K562 (cell line): ENCODE measurements around the gene DKK3. TPM values are rescaled to one million over a fixed set of nuclear protein-coding genes. Genes with fewer than 3 reads are reported as not detected.

Experiments used
- ATAC-seq: fragments of 200-7000 bp; cut with Tn5 transposase; 3 replicates; pipeline ENCODE4 v1.9.1; 2020; ENCODE audit warnings: moderate library complexity
- BruUV-seq: library from RNA; stranded (reverse); fragments of 400-500 nt; replicated peaks from 2 replicates; lab custom pipeline; 2021; lab: Mats Ljungman, UMichigan
- CTCF ChIA-PET: fragments of 300-600 bp; formaldehyde crosslinking; extraction: SDS; loops from one replicate; lab custom pipeline; 2021; ENCODE audit warnings: low intra/inter-chr PET ratio; lab: Yijun Ruan, JAX
- POLR2A ChIA-PET: fragments of 300-600, 350-650 bp; sonication (Branson Sonifier 250); formaldehyde crosslinking; extraction: SDS; loops from one replicate; lab custom pipeline; 2021; ENCODE audit warnings: antibody characterized with exemption, inconsistent platforms; lab: Yijun Ruan, JAX
- DNase-seq, 4 experiments: peaks; one replicate each; pipeline versions ENCODE4 v3.0.0 to v3.0.0-alpha.2; 2011 to 2018; ENCODE audit warnings: low spot score in 3 of 4, mixed read lengths in 3 of 4; ENCODE audit errors: extremely low read depth in 1 of 4
- FAIRE-seq: peaks from 2 replicates; lab custom pipeline; 2011; peaks lifted over from hg19 to GRCh38; lab: Jason Lieb, UNC
- H2AFZ ChIP-seq: 2 replicates; pipeline ENCODE4 v1.6.0; 2011; ENCODE audit warnings: low read depth, low read length, control low read depth, inconsistent platforms
- H3K27ac ChIP-seq: fragments of 200-600 bp; 3 replicates; pipeline ENCODE4 v1.8.0; 2011; ENCODE audit warnings: low read depth, mild to moderate bottlenecking, control low read depth, inconsistent platforms, low read length, moderate library complexity, mixed read lengths; ENCODE audit errors: extremely low read depth
- H3K27me3 ChIP-seq, 2 experiments: fragments of 300-600 bp in 1 of 2; 2 replicates in 1 of 2; 3 replicates in 1 of 2; pipeline versions ENCODE4 v1.6.0 to v1.8.0; 2011; ENCODE audit warnings: inconsistent platforms in 2 of 2, low read length in 2 of 2, mild to moderate bottlenecking in 1 of 2, mixed read lengths in 1 of 2, moderate library complexity in 1 of 2; ENCODE audit not compliant: control insufficient read depth in 2 of 2, insufficient read depth in 2 of 2
- H3K36me3 ChIP-seq: fragments of 300-600 bp; 3 replicates; pipeline ENCODE4 v1.8.0; 2011; ENCODE audit warnings: mild to moderate bottlenecking, low read length, inconsistent platforms; ENCODE audit not compliant: control insufficient read depth, insufficient read depth
- H3K4me1 ChIP-seq, 2 experiments: fragments of 200-600 bp in 1 of 2; replicated peaks in 1 of 2; 2 replicates in 1 of 2; 3 replicates in 1 of 2; pipeline versions ENCODE4 v1.5.1 to v1.8.0; 2011; ENCODE audit warnings: inconsistent platforms in 2 of 2, low read length in 2 of 2, mild to moderate bottlenecking in 1 of 2, mixed read lengths in 1 of 2, moderate library complexity in 1 of 2; ENCODE audit not compliant: control insufficient read depth in 2 of 2, insufficient read depth in 2 of 2
- H3K4me2 ChIP-seq: 2 replicates; pipeline ENCODE4 v1.6.1; 2011; ENCODE audit warnings: low read length, control low read depth, inconsistent platforms, mixed read lengths; ENCODE audit not compliant: insufficient read depth
- H3K4me3 ChIP-seq: fragments of 200-600 bp; sonication (generic), shearing (Covaris generic); 2 replicates; pipeline ENCODE4 v1.5.1; 2016; ENCODE audit warnings: control low read depth, inconsistent platforms
- H3K79me2 ChIP-seq: fragments of 200-600 bp; 3 replicates; pipeline ENCODE4 v1.8.0; 2011; ENCODE audit warnings: low read length, inconsistent platforms; ENCODE audit not compliant: control insufficient read depth, insufficient read depth
- H3K9ac ChIP-seq, 2 experiments: 2 replicates each; pipeline versions ENCODE4 v1.6.0 to v1.6.1; 2011; ENCODE audit warnings: low read depth in 2 of 2, low read length in 2 of 2, control low read depth in 1 of 2, inconsistent platforms in 1 of 2, mild to moderate bottlenecking in 1 of 2, mixed read lengths in 1 of 2; ENCODE audit not compliant: insufficient read depth in 1 of 2
- H3K9me1 ChIP-seq: one replicate; pipeline ENCODE4 v1.6.0; 2011; ENCODE audit warnings: inconsistent platforms, mild to moderate bottlenecking, low read length, moderate library complexity; ENCODE audit not compliant: control insufficient read depth, insufficient read depth
- H3K9me3 ChIP-seq: replicated peaks from 2 replicates; pipeline ENCODE4 v1.5.1; 2011; ENCODE audit warnings: low read depth, low read length, inconsistent platforms; ENCODE audit not compliant: control insufficient read depth, insufficient read depth
- H4K20me1 ChIP-seq: replicated peaks from 2 replicates; pipeline ENCODE4 v1.6.1; 2011; ENCODE audit warnings: low read length, inconsistent platforms, mixed read lengths; ENCODE audit not compliant: control insufficient read depth, insufficient read depth
- ETV5 ChIP-seq: sonication (generic); formaldehyde crosslinking; IDR thresholded peaks from 2 replicates; pipeline ENCODE4 v1.4.0; 2020; ENCODE audit warnings: low read depth, mild to moderate bottlenecking, missing genetic modification reagents
- FOXO4 ChIP-seq: fragments of 450-650 bp; formaldehyde crosslinking; IDR thresholded peaks from 2 replicates; pipeline ENCODE4 v1.4.0; 2020; ENCODE audit warnings: mild to moderate bottlenecking, moderate library complexity
- HNRNPL ChIP-seq: fragments of 200-400 bp; formaldehyde crosslinking; IDR thresholded peaks from 2 replicates; pipeline ENCODE4 v1.6.1; 2017; ENCODE audit warnings: low read depth, mild to moderate bottlenecking, low read length
- SRSF3 ChIP-seq: fragments of 200-400 bp; formaldehyde crosslinking; IDR thresholded peaks from 2 replicates; pipeline ENCODE4 v1.6.1; 2016; ENCODE audit warnings: mild to moderate bottlenecking, low read length, moderate library complexity; ENCODE audit not compliant: insufficient read depth
- THRB ChIP-seq: fragments of 450-650 bp; formaldehyde crosslinking; conservative IDR thresholded peaks from 2 replicates; pipeline ENCODE4 v1.4.0; 2022; ENCODE audit warnings: mild to moderate bottlenecking, missing genetic modification characterization
- ZBTB43 ChIP-seq: sonication (generic); formaldehyde crosslinking; IDR thresholded peaks from 2 replicates; pipeline ENCODE4 v1.8.0; 2023; ENCODE audit warnings: mild to moderate bottlenecking, missing genetic modification reagents
- ZNF253 ChIP-seq: fragments of 250-450 bp; sonication (Bioruptor Pico); conservative IDR thresholded peaks from 2 replicates; pipeline ENCODE4 v1.6.1; 2021; ENCODE audit warnings: mild to moderate bottlenecking
- ZNF384 ChIP-seq: IDR thresholded peaks from 2 replicates; pipeline ENCODE4 v1.6.1; 2012; ENCODE audit warnings: low read depth, low read length, improper control_type of control experiment
- WGBS: fragments of 100-300 bp; shearing (Covaris generic); methylation state at CpG from one replicate; pipeline ENCODE4 v1.1.6; 2016; ENCODE audit warnings: low coverage, mixed read lengths; ENCODE audit not compliant: insufficient coverage; ENCODE audit errors: missing lambda C conversion rate; 5-methylcytosine and 5-hydroxymethylcytosine counted together
- in situ Hi-C: fragments of 300-500 bp; cut with MboI; formaldehyde crosslinking; loops from 4 replicates; pipeline ENCODE4 v1.15.0; 2018; ENCODE audit warnings: inconsistent platforms, mixed read lengths
- intact Hi-C: fragments of 100-400 bp; cut with micrococcal nuclease; formaldehyde crosslinking; loops from 2 replicates; pipeline ENCODE4 v1.14.2; 2022
- polyA plus RNA-seq, 8 experiments: library from polyadenylated mRNA; depleted of rRNA in 4 of 8; stranded (reverse) in 5 of 8; unstranded in 3 of 8; fragments of >200 nt; fragmentation: Nextera tagmentation in 2 of 8; fragmentation: Illumina TruSeq in 1 of 8; extraction: Ambion mirVana in 2 of 8; extraction: Trizol in 1 of 8; gene quantifications; 2 replicates each; pipeline versions ENCODE4 v1.2.1 to v1.2.3, GENCODE V29; 2011 to 2014; ENCODE audit warnings: inconsistent platforms in 1 of 8, missing spikeins in 1 of 8
- total RNA-seq, 7 experiments: library from RNA; depleted of rRNA in 6 of 7; stranded (reverse); fragments of >200 nt in 6 of 7; fragmentation: Illumina TruSeq in 2 of 7; extraction: Trizol in 2 of 7; gene quantifications; 2 replicates each; pipeline versions ENCODE4 v1.2.1 to v1.2.3, GENCODE V29; 2011 to 2021; ENCODE audit warnings: low replicate concordance in 1 of 7

Gene DKK3
- total and polyA plus RNA-seq, 9 of the 15 experiments (the other 6 are each of a cell fraction or from before 2014, with no cell fraction given), result 0.14 to 0.85 (median 0.38) TPM; not detected in 6

- in situ Hi-C loops, result loop anchor here (5.0 kb wide), 2 partner anchors 241 to 249 kb away; no protein-coding TSS in a partner anchor
Observed at GRCh38 chr11:12046636-12047236, 38.3 kb upstream of the DKK3 start.

More at GRCh38 chr11:12046636-12047236, 38.3 kb upstream of the DKK3 start:
- Histone ChIP-seq H3K9ac (peak overlapping the region in 1 of 2 experiments; percentile 31; a peak in 2 of 4 replicates), H3K4me1 (peaks cover 4 to 12% of the 10 kb centered on the region in 2 experiments; a peak in 4 of 5 replicates), H3K4me2 (no peak overlapping the region), H3K27ac (no peak overlapping the region), H3K4me3 (no peak overlapping the region), H3K27me3 (no peaks in the 10 kb centered on the region), H3K36me3 (no peaks in the 10 kb centered on the region), H3K79me2 (no peaks in the 10 kb centered on the region), H4K20me1 (no peaks in the 10 kb centered on the region), H2AFZ (peak overlapping the region; percentile 69), H3K9me3 (no peaks in the 10 kb centered on the region), H3K9me1 (no peaks in the 10 kb centered on the region)
- no TSS peak for BruUV-seq
- intact Hi-C loops, result loop anchor here (1.0 to 10.0 kb wide), 3 partner anchors 190 to 1012 kb away; no protein-coding TSS in a partner anchor
- ATAC-seq, result no peak
- FAIRE-seq, result no peak
- TF ChIP-seq ZNF253 (no peak), SRSF3 (no peak), ZNF384 (no peak), ZBTB43 (CRISPR knock-in tag) (no peak), HNRNPL (no peak), THRB (0 out of 2 replicates have a peak, but pooled peaks have one; percentile 52), FOXO4 (CRISPR knock-in tag) (no peak), ETV5 (CRISPR knock-in tag) (no peak)
- ChIA-PET CTCF (interaction anchor here (0.6 to 7.0 kb wide), 5 partner anchors 184 to 242 kb away, joined by 3 to 110 read pairs (median 5); no protein-coding TSS in a partner anchor), POLR2A (no interaction called here)
- no peak for DNase-seq
- WGBS, result 16% methylated on average over 5 of the region's 5 CpGs
